NCI-H82 treated with DMSO at 0.1 percent for 48 hours (cell line): Measurements from ENCODE around the gene HRAS.

Experiments used
- DNase-seq: peaks from one replicate; lab custom pipeline; 2025; ENCODE audit not compliant: unreplicated experiment; lab: John Stamatoyannopoulos, UW

Gene HRAS

GRCh38 chr11:497565-498296, 37.6 kb downstream of the HRAS start:
- no peak for DNase-seq

DNA sequence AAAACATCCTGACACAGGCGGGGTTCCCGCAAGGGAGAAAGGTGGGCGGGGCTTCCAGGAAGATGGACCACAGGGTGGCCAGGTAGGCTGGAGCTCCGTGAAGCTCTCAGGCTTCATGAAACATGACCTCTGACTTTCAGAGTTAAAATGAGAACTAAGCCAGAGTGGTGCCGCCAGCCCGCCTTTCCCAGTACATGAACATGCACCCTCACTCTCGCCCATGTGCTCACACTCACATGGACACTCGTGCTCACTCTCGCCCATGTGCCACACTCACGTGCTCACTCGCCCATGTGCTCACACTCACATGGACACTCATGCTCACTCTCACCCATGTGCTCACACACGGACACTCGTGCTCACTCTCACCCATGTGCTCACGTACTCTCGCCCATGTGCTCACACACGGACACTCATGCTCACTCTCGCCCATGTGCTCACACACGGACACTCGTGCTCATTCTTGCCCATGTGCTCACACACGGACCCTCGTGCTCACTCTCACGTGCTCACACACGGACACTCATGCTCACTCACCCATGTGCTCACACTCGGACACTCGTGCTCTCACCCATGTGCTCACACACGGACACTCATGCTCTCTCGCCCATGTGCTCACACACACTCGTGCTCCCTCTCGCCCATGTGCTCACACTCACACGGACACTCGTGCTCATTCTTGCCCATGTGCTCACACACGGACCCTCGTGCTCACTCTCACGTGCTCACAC, 38.4 kb downstream of the HRAS start:
- DNase-seq, result no peak

DNA sequence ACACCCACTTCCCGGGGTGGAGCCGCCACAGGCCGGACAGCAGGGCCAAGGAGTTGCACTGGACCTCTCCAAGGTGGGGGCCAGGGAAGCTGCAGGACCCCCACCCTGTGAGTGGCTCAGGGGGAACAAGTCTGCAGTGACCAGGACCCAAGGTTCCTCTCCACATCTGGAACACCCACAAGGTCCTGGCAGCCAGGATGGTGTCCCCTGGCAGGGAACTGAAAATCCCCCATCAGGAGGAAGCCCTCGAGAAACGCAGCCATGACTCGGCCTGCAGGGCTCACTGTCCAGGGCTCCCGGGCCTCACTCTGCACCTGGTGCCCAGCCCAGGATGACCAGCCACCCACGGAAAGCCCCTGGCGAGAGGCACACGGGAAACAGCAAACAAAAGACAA, 39.8 kb downstream of the HRAS start:
- DNase-seq, result no peak

DNA sequence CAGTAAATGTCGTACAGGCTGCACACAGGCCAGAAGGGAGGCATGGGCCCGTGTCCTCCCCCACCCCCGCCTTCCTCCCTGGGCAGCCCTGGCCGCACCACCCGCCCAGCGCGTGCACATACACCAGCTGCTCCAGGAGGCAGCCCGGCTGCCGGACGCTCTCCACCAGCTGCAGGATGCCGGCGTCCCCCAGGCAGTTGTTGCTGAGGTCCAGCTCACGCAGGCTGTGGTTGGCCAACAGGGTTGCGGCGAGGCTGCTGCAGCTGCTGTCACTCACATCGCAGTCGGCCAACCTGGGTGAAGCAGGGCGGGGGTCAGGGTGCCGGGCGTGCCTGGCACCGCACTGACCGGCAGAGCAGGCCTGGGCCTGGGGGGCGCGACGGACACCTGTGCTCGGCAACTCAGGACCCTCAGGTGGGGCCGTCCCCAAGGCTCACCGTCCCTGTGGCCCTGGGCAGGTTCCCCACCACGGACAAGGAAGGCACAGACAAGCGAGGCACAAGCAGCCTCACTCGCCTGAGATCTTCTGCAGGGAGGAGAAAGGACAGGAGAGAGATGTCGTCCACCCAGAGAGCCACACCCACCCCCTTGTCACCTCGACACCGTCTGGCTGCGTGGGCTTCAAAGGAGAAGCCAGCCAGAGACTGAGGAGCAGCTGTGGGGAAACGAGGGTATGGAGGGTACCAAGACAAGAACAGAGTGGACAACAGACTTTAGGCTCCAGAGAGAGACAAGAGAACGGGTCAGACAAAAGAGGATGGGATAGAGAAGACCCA, 40.4 kb downstream of the HRAS start:
- DNase-seq, result no peak

DNA sequence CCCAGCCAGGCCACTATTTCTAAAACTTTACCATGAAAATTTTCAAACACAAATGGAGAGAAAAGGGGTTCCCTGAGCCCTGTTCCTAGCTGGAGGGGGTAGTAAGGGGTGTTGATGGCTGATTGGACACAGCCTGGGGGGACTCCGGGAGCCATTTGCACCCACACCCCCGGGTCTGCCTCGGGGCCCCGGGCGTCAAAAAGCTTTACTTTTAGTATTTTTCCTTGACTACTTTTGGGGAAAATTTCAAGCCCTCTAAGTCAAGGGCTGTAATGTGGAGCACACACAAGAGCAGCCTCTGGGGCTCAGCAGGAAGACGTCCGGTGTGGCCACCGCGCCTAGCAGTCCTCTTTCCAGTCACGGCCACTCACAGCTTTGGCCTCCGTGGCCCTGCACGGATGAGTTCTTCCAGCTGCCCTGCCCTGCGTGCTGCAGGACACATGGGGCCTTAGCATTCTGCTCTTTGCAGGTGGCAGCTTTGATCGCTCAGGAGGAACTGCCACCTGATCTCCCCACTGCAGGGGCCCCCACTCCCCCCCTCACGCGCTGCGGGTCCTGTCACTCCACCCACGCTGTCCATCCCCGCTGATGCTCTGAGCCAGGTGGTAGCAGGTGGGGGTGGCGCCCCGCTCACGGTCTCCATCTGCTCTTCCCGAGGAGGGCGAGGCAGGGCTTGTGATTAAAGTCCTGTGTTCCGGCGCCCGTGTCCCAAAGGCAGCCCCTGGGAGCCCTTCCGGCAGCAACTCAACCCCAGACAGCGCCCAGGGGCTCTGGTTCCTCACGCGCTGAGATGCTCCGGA, 42.7 kb downstream of the HRAS start:
- no peak for DNase-seq

DNA sequence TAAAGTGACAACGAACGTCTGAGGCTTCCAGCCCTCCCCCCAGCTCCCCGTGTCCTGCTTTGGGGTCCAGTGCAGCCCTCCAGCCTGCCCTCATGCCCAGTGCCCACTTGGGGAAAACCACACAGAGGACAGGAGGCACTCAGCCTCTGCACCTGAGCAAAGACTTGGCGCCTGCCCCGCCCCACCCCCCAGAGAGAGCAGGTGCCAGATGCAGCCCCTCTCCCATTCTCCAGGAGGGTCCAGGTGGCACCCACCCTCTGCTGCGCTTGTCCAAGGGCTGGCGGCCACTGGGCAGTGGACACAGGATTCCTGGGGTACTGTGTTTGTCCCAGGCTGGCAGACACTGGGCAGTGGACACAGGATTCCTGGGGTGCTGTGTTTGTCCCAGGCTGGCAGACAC, 44.0 kb downstream of the HRAS start:
- no peak for DNase-seq

DNA sequence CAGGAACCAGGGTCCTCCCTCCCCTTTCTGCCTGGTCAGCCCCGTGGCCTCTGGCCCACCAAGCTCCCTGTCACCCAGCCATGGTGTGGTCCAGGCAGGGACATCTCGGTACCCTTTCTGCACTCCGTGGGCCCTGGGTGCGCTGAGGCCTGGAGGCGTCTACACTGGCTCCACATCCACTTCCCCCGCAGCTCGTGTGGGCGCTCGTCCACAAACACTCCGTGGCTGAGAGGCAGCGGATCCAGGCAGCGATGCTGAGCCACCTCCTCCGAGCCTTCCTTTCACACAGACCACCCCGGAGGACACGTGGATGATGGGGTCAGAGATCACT, 44.5 kb downstream of the HRAS start:
- DNase-seq, result no peak

DNA sequence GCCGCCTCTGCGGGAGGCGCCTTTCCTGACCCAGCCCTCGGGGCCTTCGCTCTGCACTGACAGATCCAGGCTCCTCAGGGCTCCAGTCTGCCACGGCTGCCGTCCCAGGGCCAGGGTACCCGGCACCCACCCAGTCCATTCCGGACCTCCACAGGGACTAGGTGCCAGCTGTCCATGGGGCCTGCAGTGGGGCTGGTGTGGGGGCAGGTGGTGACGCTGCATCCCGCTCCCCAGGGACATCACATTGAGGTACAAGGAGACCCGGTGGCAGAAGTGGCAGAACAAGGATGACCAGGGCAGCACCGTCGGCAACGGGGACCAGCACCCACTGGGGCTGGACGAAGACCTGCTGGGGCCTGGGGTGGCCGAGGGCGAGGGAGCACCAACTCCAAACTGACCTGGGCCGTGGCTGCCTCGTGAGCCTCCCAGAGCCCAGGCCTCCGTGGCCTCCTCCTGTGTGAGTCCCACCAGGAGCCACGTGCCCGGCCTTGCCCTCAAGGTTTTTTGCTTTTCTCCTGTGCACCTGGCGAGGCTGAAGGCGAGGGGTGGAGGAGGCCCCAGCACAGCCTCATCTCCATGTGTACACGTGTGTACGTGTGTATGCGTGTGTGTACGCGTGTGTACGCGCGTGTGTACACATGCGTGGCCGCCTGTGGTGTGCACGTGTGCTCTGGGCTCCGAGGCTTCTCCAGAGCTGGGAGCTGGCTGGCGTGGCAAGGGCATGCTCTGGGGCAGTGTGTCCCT, 45.0 kb downstream of the HRAS start:
- DNase-seq, result no peak

GRCh38 chr11:489610-490185, 45.7 kb downstream of the HRAS start:
- DNase-seq, result no peak

- DNase-seq, result no peak
Measured at GRCh38 chr11:488992-489391, 46.4 kb downstream of the HRAS start.

- DNase-seq, result no peak
Measured at GRCh38 chr11:488579-488978, 46.8 kb downstream of the HRAS start.

DNA sequence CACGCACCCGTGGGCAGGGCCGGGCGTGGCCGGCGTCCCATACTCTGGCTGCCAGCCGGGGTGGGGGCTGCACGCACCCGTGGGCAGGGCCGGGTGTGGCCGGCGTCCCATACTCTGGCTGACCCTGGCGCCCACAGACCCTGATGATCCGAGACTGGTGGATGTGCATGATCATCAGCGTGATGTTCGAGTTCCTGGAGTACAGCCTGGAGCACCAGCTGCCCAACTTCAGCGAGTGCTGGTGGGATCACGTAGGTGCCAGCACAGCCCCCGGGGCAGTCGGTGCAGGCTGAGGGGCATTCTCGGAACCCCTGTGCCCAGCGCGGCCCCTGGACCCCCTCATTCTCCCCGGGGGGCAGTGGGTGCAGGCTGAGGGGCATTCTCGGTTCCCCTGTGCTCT, 47.3 kb downstream of the HRAS start:
- DNase-seq, result no peak

DNA sequence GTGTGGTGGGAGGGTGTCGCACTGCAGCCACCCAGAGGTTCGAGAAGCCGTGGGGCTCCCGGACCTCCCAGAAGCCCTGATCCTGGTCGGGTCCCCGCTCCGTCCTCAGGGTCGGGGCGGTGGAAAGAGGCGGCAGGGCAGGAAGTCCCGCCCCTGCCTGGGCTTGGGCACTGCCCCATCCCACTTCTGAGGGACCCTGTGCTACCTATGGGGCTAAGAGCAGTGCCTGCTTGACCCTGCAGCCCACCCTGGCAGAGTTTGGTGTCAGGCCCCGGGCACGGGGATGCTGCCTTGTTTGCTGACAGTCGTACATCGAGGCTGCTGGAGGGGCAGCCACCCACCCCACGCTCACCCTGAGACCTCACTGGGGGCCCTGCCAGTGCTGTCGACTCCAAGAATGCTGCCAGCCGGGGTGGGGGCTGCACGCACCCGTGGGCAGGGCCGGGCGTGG, 47.8 kb downstream of the HRAS start:
- no peak for DNase-seq

GRCh38 chr11:486189-486588, 49.2 kb downstream of the HRAS start:
- DNase-seq, result no peak

DNA sequence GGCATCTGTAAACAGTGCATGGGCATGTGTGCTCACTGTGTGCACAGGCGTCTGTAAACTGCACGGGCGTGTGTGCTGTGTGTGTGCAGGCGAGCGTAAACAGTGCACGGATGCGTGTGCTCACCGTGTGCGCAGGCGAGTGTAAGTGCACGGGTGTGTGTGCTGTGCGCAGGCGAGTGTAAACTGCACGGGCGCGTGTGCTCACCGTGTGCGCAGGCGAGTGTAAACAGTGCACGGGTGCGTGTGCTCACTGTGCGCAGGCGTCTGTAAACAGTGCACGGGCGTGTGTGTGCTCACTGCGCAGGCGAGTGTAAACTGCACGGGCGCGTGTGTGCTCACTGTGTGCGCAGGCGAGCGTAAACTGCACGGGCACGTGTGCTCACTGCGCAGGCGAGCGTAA, 50.8 kb downstream of the HRAS start:
- no peak for DNase-seq
